Naive thymus-derived CD4-positive, alpha-beta T cell (primary cell): Measurements from ENCODE around the gene CGB7. TPM values are rescaled to one million over a fixed set of nuclear protein-coding genes. Genes with fewer than 3 reads are reported as not detected.

Experiments
- ATAC-seq: fragments of 150-1000 bp; cut with Tn5 transposase; 2 replicates; pipeline ENCODE4 v1.10.0; 2021; ENCODE audit warnings: mild to moderate bottlenecking, moderate library complexity
- CTCF ChIA-PET: fragments of 350-600 bp; sonication (Branson Sonifier 250); formaldehyde crosslinking; loops from one replicate; lab custom pipeline; 2021; ENCODE audit warnings: antibody characterized with exemption; lab: Charles Lee
- POLR2A ChIA-PET: fragments of 350-600 bp; sonication (Branson Sonifier 250); formaldehyde crosslinking; loops from one replicate; lab custom pipeline; 2021; ENCODE audit warnings: antibody characterized with exemption, inconsistent platforms; lab: Charles Lee
- DNase-seq, 9 donors: peaks; one replicate each; pipeline versions ENCODE4 v3.0.0 to v3.0.0-alpha.2; 2020 to 2022; ENCODE audit warnings: mixed read lengths in 1 of 9
- H3K27ac ChIP-seq: one replicate; pipeline ENCODE4 v1.7.0; 2013; ENCODE audit warnings: mild to moderate bottlenecking, low read depth, low read length, moderate library complexity
- H3K27me3 ChIP-seq, 2 donors: one replicate each; pipeline ENCODE4 v1.7.0; 2013; ENCODE audit warnings: low read length in 2 of 2, mild to moderate bottlenecking in 2 of 2, moderate library complexity in 2 of 2; ENCODE audit not compliant: control insufficient read depth in 2 of 2, insufficient read depth in 2 of 2
- H3K36me3 ChIP-seq, 3 experiments: 1 replicate in 2 of 3; 2 replicates in 1 of 3; pipeline ENCODE4 v1.7.0; 2013; ENCODE audit warnings: low read length in 3 of 3, mild to moderate bottlenecking in 3 of 3, moderate library complexity in 1 of 3; ENCODE audit not compliant: insufficient read depth in 3 of 3, control insufficient read depth in 2 of 3
- H3K4me1 ChIP-seq, 2 donors: one replicate each; pipeline ENCODE4 v1.7.0; 2013; ENCODE audit warnings: low read length in 2 of 2, mild to moderate bottlenecking in 2 of 2, moderate library complexity in 1 of 2; ENCODE audit not compliant: control insufficient read depth in 2 of 2, insufficient read depth in 2 of 2
- H3K4me3 ChIP-seq: 2 replicates; pipeline ENCODE4 v1.7.0; 2013; ENCODE audit warnings: mild to moderate bottlenecking, low read length
- H3K9me3 ChIP-seq, 3 experiments: 1 replicate in 2 of 3; 2 replicates in 1 of 3; pipeline ENCODE4 v1.7.0; 2013; ENCODE audit warnings: low read length in 3 of 3; ENCODE audit not compliant: control insufficient read depth in 2 of 3
- H3K27ac Mint-ChIP-seq, 9 donors: one replicate each; pipeline ENCODE4 v1.8.0; 2020 to 2022; ENCODE audit warnings: mixed read lengths in 9 of 9, mild to moderate bottlenecking in 8 of 9, moderate library complexity in 5 of 9, inconsistent platforms in 2 of 9
- H3K27me3 Mint-ChIP-seq, 5 donors: one replicate each; pipeline ENCODE4 v1.8.0; 2021 to 2022; ENCODE audit warnings: mixed read lengths in 5 of 5, mild to moderate bottlenecking in 1 of 5
- H3K36me3 Mint-ChIP-seq, 5 donors: one replicate each; pipeline ENCODE4 v1.8.0; 2020 to 2022; ENCODE audit warnings: mixed read lengths in 5 of 5, mild to moderate bottlenecking in 3 of 5, inconsistent platforms in 1 of 5
- H3K4me1 Mint-ChIP-seq, 7 donors: one replicate each; pipeline ENCODE4 v1.8.0; 2020 to 2022; ENCODE audit warnings: mixed read lengths in 7 of 7, mild to moderate bottlenecking in 3 of 7, inconsistent platforms in 1 of 7
- H3K4me3 Mint-ChIP-seq, 10 donors: one replicate each; pipeline ENCODE4 v1.8.0; 2020 to 2022; ENCODE audit warnings: mild to moderate bottlenecking in 10 of 10, mixed read lengths in 10 of 10, moderate library complexity in 6 of 10, inconsistent platforms in 2 of 10
- H3K9me3 Mint-ChIP-seq, 11 donors: one replicate each; pipeline ENCODE4 v1.8.0; 2020 to 2022; ENCODE audit warnings: mixed read lengths in 11 of 11, mild to moderate bottlenecking in 4 of 11, inconsistent platforms in 1 of 11, moderate library complexity in 1 of 11
- intact Hi-C, 2 donors: fragments of 100-400 bp; cut with micrococcal nuclease; formaldehyde crosslinking; loops; one replicate each; pipeline ENCODE4 v1.15.1; 2023
- polyA plus RNA-seq, 2 donors: library from polyadenylated mRNA; unstranded; fragments of 300-500 nt; fragmentation: Illumina TruSeq; gene quantifications; one replicate each; pipeline ENCODE4 v1.2.3, GENCODE V29; 2021
- total RNA-seq, 6 experiments: library from RNA in 5 of 6; stranded (reverse) in 5 of 6; gene quantifications; 1 replicate in 5 of 6; 2 replicates in 1 of 6; pipeline ENCODE4 v1.2.3 and lab custom pipeline; 2021 to 2026

Gene CGB7
- total and polyA plus RNA-seq, 7 experiments from 2014 or later: not detected

DNA sequence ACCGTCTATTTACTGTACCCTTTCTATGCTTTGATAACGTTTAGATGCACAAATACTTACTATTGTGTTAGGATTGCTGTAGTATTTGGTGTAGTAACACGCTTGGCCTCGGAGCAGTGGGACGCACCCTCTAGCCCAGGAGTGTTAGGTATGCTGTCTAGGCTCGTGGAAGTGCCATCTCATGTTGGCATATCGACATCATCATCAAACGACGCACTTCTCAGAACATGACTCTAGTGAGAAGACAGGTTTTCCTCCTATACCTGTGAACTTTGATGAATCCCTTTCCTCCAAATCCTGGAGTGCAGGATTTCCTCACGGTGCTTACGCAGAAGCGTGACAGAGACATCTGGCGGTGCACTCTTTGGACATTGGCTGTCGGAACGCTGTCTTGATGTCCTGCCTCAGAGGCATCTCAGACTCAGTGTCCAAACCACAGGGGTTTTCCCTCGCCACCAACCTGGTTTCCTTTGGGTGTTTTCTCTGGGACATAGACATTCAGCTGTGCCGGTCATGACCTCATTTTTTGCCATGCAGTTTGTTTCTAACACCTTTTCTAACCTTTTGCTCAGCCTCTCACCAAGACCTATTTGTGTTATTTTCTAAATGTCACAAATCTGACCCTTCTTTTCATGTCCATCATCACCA is 34.0 kb upstream of the CGB7 start:
- peaks cover 6 to 40% (median 15%) of the 10 kb centered on the region in 5 donors for H3K36me3 Mint-ChIP-seq
- no peak overlapping the region for H3K27ac ChIP-seq
- H3K4me3 Mint-ChIP-seq: no peak overlapping the region
- H3K9me3 ChIP-seq: no peaks in the 10 kb centered on the region
- no peak for ATAC-seq
- H3K27me3 ChIP-seq: no peaks in the 10 kb centered on the region
- H3K9me3 Mint-ChIP-seq: no peaks in the 10 kb centered on the region
- H3K4me1 Mint-ChIP-seq: peaks cover 22 to 51% (median 35%) of the 10 kb centered on the region in 7 donors
- peaks cover 11 to 13% of the 10 kb centered on the region in 2 donors for H3K4me1 ChIP-seq
- no peak overlapping the region for H3K27ac Mint-ChIP-seq
- H3K27me3 Mint-ChIP-seq: no peaks in the 10 kb centered on the region
- ChIA-PET POLR2A (interaction anchor here (0.7 kb wide), 1 partner anchor 116 kb away, joined by 3 read pairs; no protein-coding TSS in a partner anchor), CTCF (interaction anchor here (0.6 kb wide), 1 partner anchor 107 kb away, joined by 4 read pairs; no protein-coding TSS in a partner anchor)
- intact Hi-C loops: no loop called here
- DNase-seq: no peak
- H3K4me3 ChIP-seq: no peak overlapping the region
- peaks cover 18 to 83% (median 18%) of the 10 kb centered on the region in 3 experiments for H3K36me3 ChIP-seq

DNA sequence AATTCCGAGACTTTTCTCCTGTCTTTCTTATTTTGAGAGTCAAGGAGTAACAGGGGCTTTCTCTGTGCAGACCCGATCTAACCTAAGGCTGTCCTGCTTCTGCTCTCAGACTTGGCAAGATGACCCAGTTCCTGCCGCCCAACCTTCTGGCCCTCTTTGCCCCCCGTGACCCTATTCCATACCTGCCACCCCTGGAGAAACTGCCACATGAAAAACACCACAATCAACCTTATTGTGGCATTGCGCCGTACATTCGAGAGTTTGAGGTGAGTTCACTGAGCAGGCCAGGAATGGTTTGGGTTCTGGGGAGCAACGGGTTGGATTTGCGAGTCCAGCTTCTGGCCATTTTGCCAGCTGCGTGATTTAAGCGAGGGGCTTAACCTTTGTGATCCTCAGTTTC is 28.7 kb upstream of the CGB7 start:
- CTCF ChIA-PET: interaction anchor here (0.7 kb wide), 1 partner anchor 140 kb away, joined by 4 read pairs; no protein-coding TSS in a partner anchor
- peaks cover 0 to 5% (median 0%) of the 10 kb centered on the region in 5 donors for H3K27me3 Mint-ChIP-seq
- peak overlapping the region; percentile 83 to 96 (median 88) for H3K27ac Mint-ChIP-seq
- Histone ChIP-seq H3K27ac (peak overlapping the region; percentile 94), H3K4me3 (peak overlapping the region; percentile 72), H3K36me3 (peaks cover 12 to 39% (median 13%) of the 10 kb centered on the region in 3 experiments), H3K9me3 (no peaks in the 10 kb centered on the region), H3K4me1 (peaks cover 19% of the 10 kb centered on the region in 2 donors), H3K27me3 (no peaks in the 10 kb centered on the region)
- H3K4me3 Mint-ChIP-seq: peak overlapping the region; percentile 71 to 97 (median 94)
- intact Hi-C loops: loop anchor here in 1 of 2 donors (5.0 kb wide), 1 partner anchor 439 kb away; the partner anchor contains the start of gene CA11
- DNase-seq (no peak), ATAC-seq (no peak)
- peaks cover 0 to 7% (median 0%) of the 10 kb centered on the region in 11 donors for H3K9me3 Mint-ChIP-seq
- peaks cover 6 to 28% (median 8%) of the 10 kb centered on the region in 5 donors for H3K36me3 Mint-ChIP-seq
- H3K4me1 Mint-ChIP-seq: peaks cover 22 to 54% (median 41%) of the 10 kb centered on the region in 7 donors
- POLR2A ChIA-PET: interaction anchor here (2.1 kb wide), 1 partner anchor 12 kb away, joined by 4 read pairs; no protein-coding TSS in a partner anchor

DNA sequence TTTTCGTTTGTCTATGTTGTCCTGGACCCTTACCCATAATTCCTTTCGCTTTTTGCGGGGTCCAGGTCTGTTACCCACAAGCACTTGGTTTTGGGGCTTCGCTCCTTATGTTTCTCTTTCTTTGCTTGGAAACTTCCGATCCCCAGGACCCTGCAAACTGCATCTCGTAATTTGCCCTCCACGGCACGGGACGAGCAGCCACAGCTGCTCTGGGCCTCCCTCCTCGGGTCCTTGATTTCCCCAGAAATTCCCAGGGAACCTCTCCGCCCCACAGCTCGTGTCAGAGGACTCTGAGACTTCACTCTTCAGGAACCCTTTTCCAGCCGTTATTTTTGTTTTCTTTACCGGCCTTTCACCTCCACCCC is 28.3 kb upstream of the CGB7 start:
- Mint-ChIP-seq H3K9me3 (peaks cover 0 to 7% (median 0%) of the 10 kb centered on the region in 11 donors), H3K36me3 (peaks cover 6 to 25% (median 8%) of the 10 kb centered on the region in 5 donors), H3K4me1 (peaks cover 21 to 53% (median 38%) of the 10 kb centered on the region in 7 donors), H3K27ac (peak overlapping the region; percentile 83 to 96 (median 88)), H3K4me3 (peak overlapping the region; percentile 71 to 97 (median 94)), H3K27me3 (peaks cover 0 to 5% (median 0%) of the 10 kb centered on the region in 5 donors)
- no peaks in the 10 kb centered on the region for H3K27me3 ChIP-seq
- CTCF ChIA-PET: interaction anchor here (0.7 kb wide), 1 partner anchor 140 kb away, joined by 4 read pairs; no protein-coding TSS in a partner anchor
- peak overlapping the region; percentile 94 for H3K27ac ChIP-seq
- peaks cover 19% of the 10 kb centered on the region in 2 donors for H3K4me1 ChIP-seq
- ATAC-seq: no peak
- peak overlapping the region; percentile 72 for H3K4me3 ChIP-seq
- H3K36me3 ChIP-seq: peaks cover 10 to 34% (median 11%) of the 10 kb centered on the region in 3 experiments
- POLR2A ChIA-PET: no interaction called here
- no peak for DNase-seq
- no peaks in the 10 kb centered on the region for H3K9me3 ChIP-seq
- intact Hi-C loops: loop anchor here (1.0 to 5.0 kb wide), 13 partner anchors 21 to 590 kb away; partner anchors contain the start of genes C19orf73 (in 2 of the 2), NUCB1 (in 2 of the 2), PPFIA3 (in 2 of the 2) and ALDH16A1 (in 1 of the 2)

DNA sequence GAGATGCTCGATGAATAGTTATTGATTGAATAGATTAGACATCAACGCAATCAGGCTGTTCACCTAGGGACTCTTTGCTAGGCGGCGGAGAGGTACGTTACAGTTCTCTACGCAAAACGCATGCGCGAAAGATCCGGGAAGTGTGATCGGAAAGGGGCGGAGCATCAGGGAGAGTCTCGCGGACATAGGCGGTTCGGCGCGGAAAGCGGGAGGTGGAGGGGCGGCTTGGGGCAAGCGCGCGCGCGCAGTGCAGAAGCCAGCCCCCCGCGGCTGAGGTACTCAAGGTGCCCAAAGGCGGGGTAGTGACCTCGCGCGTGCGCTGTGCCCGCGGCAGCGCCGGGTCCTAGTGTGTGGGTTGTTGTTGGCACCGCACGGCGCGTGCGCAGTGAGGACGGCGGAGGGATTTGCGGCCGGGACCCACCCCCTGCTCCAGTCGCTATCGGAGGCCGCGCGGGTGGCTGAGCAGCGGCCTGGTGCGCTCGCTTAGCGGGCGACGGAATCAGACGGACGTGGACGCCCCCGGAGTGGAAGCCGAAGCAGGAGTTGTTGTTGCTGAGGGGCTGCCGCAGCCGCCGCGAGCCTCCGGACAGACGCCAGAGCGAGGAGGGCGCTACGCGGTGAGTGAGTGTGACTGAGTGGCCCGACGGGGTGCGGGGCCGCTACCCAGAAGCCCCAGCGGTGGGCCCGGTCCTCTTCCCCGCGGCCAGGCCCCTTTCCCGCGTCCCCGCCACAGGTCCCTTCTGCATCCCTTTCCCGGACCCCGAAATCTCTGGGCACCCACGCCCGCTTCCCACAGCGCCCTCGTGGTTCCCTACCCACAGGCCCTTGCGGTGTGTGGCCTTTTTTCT is 27.7 kb upstream of the CGB7 start, which contains the start of gene SNRNP70:
TSS of gene SNRNP70 (plus strand) at position 432 of the 848 bp plus-strand sequence. CDS start 964 bp downstream, outside the sequence.
- peak; percentile 99 to 100 (median 100) for DNase-seq
- Mint-ChIP-seq H3K36me3 (peaks cover 6 to 19% (median 6%) of the 10 kb centered on the region in 5 donors), H3K9me3 (peaks cover 0 to 7% (median 0%) of the 10 kb centered on the region in 11 donors), H3K4me1 (peaks cover 18 to 49% (median 35%) of the 10 kb centered on the region in 7 donors), H3K27me3 (peaks cover 0 to 5% (median 4%) of the 10 kb centered on the region in 5 donors), H3K4me3 (peak within 1 kb of the TSS; percentile 71 to 97 (median 94)), H3K27ac (peak within 1 kb of the TSS; percentile 83 to 96 (median 88))
- peak; percentile 97 for ATAC-seq
- Histone ChIP-seq H3K9me3 (no peaks in the 10 kb centered on the region), H3K27ac (peak within 1 kb of the TSS; percentile 94), H3K4me3 (peak within 1 kb of the TSS; percentile 72), H3K4me1 (peaks cover 19% of the 10 kb centered on the region in 2 donors), H3K27me3 (no peaks in the 10 kb centered on the region), H3K36me3 (peaks cover 4 to 28% (median 5%) of the 10 kb centered on the region in 3 experiments)
- intact Hi-C loops: loop anchor here (1.0 to 5.0 kb wide), 13 partner anchors 22 to 591 kb away; partner anchors contain the start of genes C19orf73 (in 2 of the 2), NUCB1 (in 2 of the 2), PPFIA3 (in 2 of the 2) and ALDH16A1 (in 1 of the 2)
- ChIA-PET CTCF (no interaction called here), POLR2A (no interaction called here)

DNA sequence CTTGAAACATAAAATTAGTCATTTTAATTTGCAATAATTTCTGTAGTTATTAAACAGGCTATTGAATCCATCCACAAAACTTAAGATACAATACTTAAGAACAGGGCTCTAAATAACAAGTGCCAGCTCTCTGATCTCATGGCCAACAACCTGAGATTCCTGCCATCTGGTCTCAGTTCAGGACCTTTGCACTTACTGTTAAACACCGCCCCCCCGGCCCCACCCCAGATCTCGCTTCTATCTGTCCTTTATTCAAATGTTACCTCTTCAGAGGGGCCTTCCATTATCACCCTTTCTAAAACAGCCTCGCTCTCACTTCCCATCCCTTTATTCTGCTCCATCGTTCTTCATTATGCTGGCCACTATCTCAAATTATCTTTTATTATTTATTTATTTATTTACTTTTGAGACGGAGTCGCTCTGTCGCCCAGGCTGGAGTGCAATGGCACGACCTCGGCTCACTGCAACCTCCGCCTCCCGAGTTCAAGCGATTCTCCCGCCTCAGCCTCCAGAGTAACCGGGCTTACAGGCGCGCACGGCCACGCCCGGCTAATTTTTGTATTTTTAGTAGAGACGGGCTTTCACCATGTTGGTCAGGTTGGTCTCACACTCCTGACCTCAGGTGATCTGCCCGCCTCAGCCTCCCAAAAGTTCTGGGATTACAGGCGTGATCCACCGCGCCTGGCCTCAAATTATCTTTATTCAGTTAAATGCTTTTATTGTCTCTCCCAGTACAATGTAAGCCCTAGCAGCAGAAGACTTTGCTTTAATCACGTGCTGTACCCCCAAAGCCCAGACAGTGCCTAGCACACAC is 26.9 kb upstream of the CGB7 start:
- ATAC-seq: no peak
- Mint-ChIP-seq H3K9me3 (peaks cover 0 to 7% (median 0%) of the 10 kb centered on the region in 11 donors), H3K27me3 (peaks cover 0 to 7% (median 6%) of the 10 kb centered on the region in 5 donors), H3K4me1 (peaks cover 17 to 46% (median 34%) of the 10 kb centered on the region in 7 donors), H3K4me3 (peak overlapping the region; percentile 71 to 97 (median 94)), H3K36me3 (peaks cover 4 to 17% (median 6%) of the 10 kb centered on the region in 5 donors), H3K27ac (peak overlapping the region; percentile 83 to 96 (median 88))
- Histone ChIP-seq H3K27me3 (no peaks in the 10 kb centered on the region), H3K4me3 (peak overlapping the region; percentile 72), H3K36me3 (peaks cover 0 to 22% (median 4%) of the 10 kb centered on the region in 3 experiments), H3K4me1 (peaks cover 19% of the 10 kb centered on the region in 2 donors), H3K27ac (peak overlapping the region; percentile 94), H3K9me3 (no peaks in the 10 kb centered on the region)
- intact Hi-C loops: loop anchor here (1.0 to 5.0 kb wide), 13 partner anchors 22 to 592 kb away; partner anchors contain the start of genes C19orf73 (in 2 of the 2), NUCB1 (in 2 of the 2), PPFIA3 (in 2 of the 2) and ALDH16A1 (in 1 of the 2)
- CTCF ChIA-PET: interaction anchor here (0.6 kb wide), 1 partner anchor 56 kb away, joined by 3 read pairs; no protein-coding TSS in a partner anchor
- DNase-seq: no peak
- POLR2A ChIA-PET: no interaction called here
